Endothelial cell of umbilical vein (primary cell): Measurements from ENCODE around the gene ARHGEF33. TPM values are rescaled to one million over a fixed set of nuclear protein-coding genes. Genes with fewer than 3 reads are reported as not detected.

Experiments
- BruUV-seq: library from RNA; stranded (reverse); fragments of 400-500 nt; replicated peaks from 2 replicates; lab custom pipeline; 2021; lab: Mats Ljungman, UMichigan
- CTCF ChIA-PET: fragments of 300-600, 350-600 bp; sonication (Branson Sonifier 250); formaldehyde crosslinking; loops from one replicate; lab custom pipeline; 2021; ENCODE audit warnings: antibody characterized with exemption, inconsistent platforms; lab: Charles Lee
- POLR2A ChIA-PET: fragments of 300-600, 350-600 bp; sonication (Branson Sonifier 250); formaldehyde crosslinking; loops from one replicate; lab custom pipeline; 2021; ENCODE audit warnings: antibody characterized with exemption, inconsistent platforms; lab: Charles Lee
- DNase-seq: peaks from one replicate; pipeline ENCODE4 v3.0.0-alpha.2; 2011; ENCODE audit warnings: low read depth, low spot score
- FAIRE-seq: peaks from 2 replicates; lab custom pipeline; 2011; peaks lifted over from hg19 to GRCh38; lab: Jason Lieb, UNC
- H2AFZ ChIP-seq: 2 replicates; pipeline ENCODE4 v1.6.0; 2012; ENCODE audit warnings: low read depth, low read length, control low read depth, inconsistent platforms
- H3K27ac ChIP-seq: 2 replicates; pipeline ENCODE4 v1.5.1; 2011; ENCODE audit warnings: low read depth, mild to moderate bottlenecking, control low read depth, low read length, moderate library complexity; ENCODE audit not compliant: insufficient read depth
- H3K27me3 ChIP-seq, 2 experiments: 2 replicates each; pipeline versions ENCODE4 v1.6.0 to v1.6.1; 2011; ENCODE audit warnings: low read length in 2 of 2, mixed read lengths in 1 of 2; ENCODE audit not compliant: control insufficient read depth in 2 of 2, insufficient read depth in 2 of 2
- H3K36me3 ChIP-seq, 2 experiments: 2 replicates in 1 of 2; 3 replicates in 1 of 2; pipeline ENCODE4 v1.5.1; 2011; ENCODE audit warnings: low read length in 2 of 2, mild to moderate bottlenecking in 1 of 2, moderate library complexity in 1 of 2; ENCODE audit not compliant: control insufficient read depth in 2 of 2, insufficient read depth in 2 of 2; ENCODE audit errors: extremely low read depth in 1 of 2
- H3K4me1 ChIP-seq: 3 replicates; pipeline ENCODE4 v1.5.1; 2011; ENCODE audit warnings: mild to moderate bottlenecking, low read length; ENCODE audit not compliant: control insufficient read depth, insufficient read depth; ENCODE audit errors: extremely low read depth
- H3K4me2 ChIP-seq: 2 replicates; pipeline ENCODE4 v1.6.1; 2011; ENCODE audit warnings: low read length, control low read depth, mixed read lengths; ENCODE audit not compliant: insufficient read depth
- H3K4me3 ChIP-seq, 3 experiments: fragments of 200-600 bp in 1 of 3; sonication (generic), shearing (Covaris generic) in 1 of 3; replicated peaks in 1 of 3; 2 replicates each; pipeline ENCODE4 v1.5.1; 2011 to 2016; ENCODE audit warnings: control low read depth in 3 of 3, low read length in 3 of 3, mild to moderate bottlenecking in 2 of 3, inconsistent platforms in 1 of 3, low read depth in 1 of 3, moderate library complexity in 1 of 3; ENCODE audit not compliant: insufficient read depth in 1 of 3
- H3K79me2 ChIP-seq: 2 replicates; pipeline ENCODE4 v1.6.0; 2012; ENCODE audit warnings: low read length, inconsistent platforms; ENCODE audit not compliant: control insufficient read depth, insufficient read depth
- H3K9ac ChIP-seq: replicated peaks from 2 replicates; pipeline ENCODE3; 2011; ENCODE audit warnings: low read length, control low read depth; ENCODE audit not compliant: insufficient read depth; ENCODE audit errors: extremely low read depth
- H3K9me1 ChIP-seq: replicated peaks from 3 replicates; pipeline ENCODE4 v1.6.0; 2011; ENCODE audit warnings: mild to moderate bottlenecking, low read length; ENCODE audit not compliant: control insufficient read depth, insufficient read depth; ENCODE audit errors: extremely low read depth
- H3K9me3 ChIP-seq: replicated peaks from 2 replicates; pipeline ENCODE4 v1.5.1; 2012; ENCODE audit warnings: low read length, inconsistent platforms; ENCODE audit not compliant: control insufficient read depth, insufficient read depth
- H4K20me1 ChIP-seq: replicated peaks from 2 replicates; pipeline ENCODE3; 2011; ENCODE audit warnings: mild to moderate bottlenecking, low read length; ENCODE audit not compliant: control insufficient read depth, insufficient read depth; ENCODE audit errors: extremely low read depth
- EZH2 ChIP-seq: IDR thresholded peaks from 2 replicates; pipeline ENCODE4 v1.6.1; 2012; ENCODE audit warnings: borderline replicate concordance, low read depth, mild to moderate bottlenecking, moderate library complexity, low read length, inconsistent platforms; ENCODE audit not compliant: severe bottlenecking
- FOS ChIP-seq: IDR thresholded peaks from 2 replicates; pipeline ENCODE4 v1.6.1; 2011; ENCODE audit warnings: mild to moderate bottlenecking, low read length, moderate library complexity, borderline replicate concordance; ENCODE audit not compliant: insufficient read depth
- GATA2 ChIP-seq: IDR thresholded peaks from 2 replicates; pipeline ENCODE4 v1.7.0; 2011; ENCODE audit warnings: low read depth, mild to moderate bottlenecking, moderate library complexity, mixed read lengths, low read length; ENCODE audit not compliant: insufficient read length, insufficient read depth
- JUN ChIP-seq: IDR thresholded peaks from 2 replicates; pipeline ENCODE4 v1.6.1; 2011; ENCODE audit warnings: borderline replicate concordance, low read depth; ENCODE audit not compliant: insufficient read length, insufficient read depth
- MAX ChIP-seq: IDR thresholded peaks from 2 replicates; pipeline ENCODE4 v1.6.1; 2011; ENCODE audit not compliant: insufficient read depth, insufficient read length
- MYC ChIP-seq: IDR thresholded peaks from one replicate; pipeline ENCODE4 v1.6.1; 2011; ENCODE audit warnings: mild to moderate bottlenecking, low read depth, low read length
- POLR2A ChIP-seq: IDR thresholded peaks from 2 replicates; pipeline ENCODE4 v1.6.1; 2012; ENCODE audit warnings: low read depth, mild to moderate bottlenecking, control low read depth, low read length
- POLR2AphosphoS5 ChIP-seq: IDR thresholded peaks from 2 replicates; pipeline ENCODE4 v1.6.1; 2012; ENCODE audit warnings: low read depth, mild to moderate bottlenecking, control low read depth, low read length, moderate library complexity; ENCODE audit not compliant: insufficient read depth
- dilution Hi-C: fragments of 300-500 bp; cut with MboI; formaldehyde crosslinking; loops from one replicate; pipeline ENCODE4 v1.15.0; 2019; ENCODE audit warnings: low sequenced_read_pairs; ENCODE audit not compliant: extremely low pct_ligation_motif_present
- intact Hi-C: fragments of 100-400 bp; cut with micrococcal nuclease; formaldehyde crosslinking; loops from one replicate; pipeline ENCODE4 v1.10.0; 2022
- polyA plus RNA-seq, 4 experiments: library from polyadenylated mRNA; depleted of rRNA in 3 of 4; stranded (reverse) in 3 of 4; unstranded in 1 of 4; fragments of >200 nt; gene quantifications; 2 replicates each; pipeline versions ENCODE4 v1.2.1 to v1.2.3, GENCODE V29; 2011 to 2012; ENCODE audit warnings: missing spikeins in 1 of 4
- total RNA-seq: library from RNA; stranded (reverse); gene quantifications from 2 replicates; pipeline ENCODE4 v1.2.3, GENCODE V29; 2021
- TF ChIP-seq, protein P1 (sequence below), 2 donors: IDR thresholded peaks; 1 replicate in 1 of 2; 2 replicates in 1 of 2; pipeline ENCODE4 v1.5.1; 2011; ENCODE audit warnings: low read length in 2 of 2, mild to moderate bottlenecking in 2 of 2, moderate library complexity in 2 of 2, control low read depth in 1 of 2, inconsistent platforms in 1 of 2, low read depth in 1 of 2; ENCODE audit not compliant: insufficient read depth in 1 of 2; ENCODE audit errors: extremely low read depth in 1 of 2

The ARHGEF33 gene
- total and polyA plus RNA-seq, 2 donors (not counting 3 experiments of a cell fraction or from before 2014, with no cell fraction given) = 0.15 to 0.18 TPM

DNA sequence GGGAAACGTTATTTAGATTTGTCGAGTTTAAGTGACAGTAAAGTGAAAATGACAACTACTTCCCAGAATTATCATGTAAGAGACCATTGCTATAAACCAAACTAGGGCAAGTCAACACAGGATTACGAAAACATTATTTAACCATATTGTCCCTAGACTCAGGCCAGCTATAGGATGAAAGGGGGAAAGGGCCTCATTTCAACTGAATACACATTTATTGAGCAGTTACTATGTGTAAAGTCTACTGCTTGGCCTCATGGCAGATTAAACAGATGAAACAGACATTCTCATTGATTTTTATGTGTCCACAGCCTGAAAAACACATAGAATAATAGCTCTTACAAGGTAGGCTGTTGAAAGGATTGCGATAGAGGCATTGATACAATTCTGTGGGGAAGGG lies 32.7 kb downstream of the ARHGEF33 start:
- ChIA-PET POLR2A (no interaction called here), CTCF (no interaction called here)
- Histone ChIP-seq H3K27ac (no peak overlapping the region), H4K20me1 (no peaks in the 10 kb centered on the region), H3K27me3 (peaks cover 0 to 2% of the 10 kb centered on the region in 2 experiments), H2AFZ (no peak overlapping the region), H3K4me3 (no peak overlapping the region), H3K36me3 (no peaks in the 10 kb centered on the region), H3K9me1 (no peaks in the 10 kb centered on the region), H3K4me2 (no peak overlapping the region), H3K9me3 (no peaks in the 10 kb centered on the region), H3K9ac (no peak overlapping the region), H3K79me2 (no peaks in the 10 kb centered on the region), H3K4me1 (no peaks in the 10 kb centered on the region)
- BruUV-seq = no TSS peak
- DNase-seq = no peak
- intact Hi-C loops = no loop called here
- no peak for TF ChIP-seq MAX
- no peak for TF ChIP-seq FOS
- no peak for TF ChIP-seq POLR2A
- no peak for TF ChIP-seq EZH2
- no peak for TF ChIP-seq POLR2AphosphoS5
- no peak for TF ChIP-seq GATA2
- no peak for TF ChIP-seq MYC
- TF ChIP-seq JUN = no peak
- TF ChIP-seq, protein P1, sequence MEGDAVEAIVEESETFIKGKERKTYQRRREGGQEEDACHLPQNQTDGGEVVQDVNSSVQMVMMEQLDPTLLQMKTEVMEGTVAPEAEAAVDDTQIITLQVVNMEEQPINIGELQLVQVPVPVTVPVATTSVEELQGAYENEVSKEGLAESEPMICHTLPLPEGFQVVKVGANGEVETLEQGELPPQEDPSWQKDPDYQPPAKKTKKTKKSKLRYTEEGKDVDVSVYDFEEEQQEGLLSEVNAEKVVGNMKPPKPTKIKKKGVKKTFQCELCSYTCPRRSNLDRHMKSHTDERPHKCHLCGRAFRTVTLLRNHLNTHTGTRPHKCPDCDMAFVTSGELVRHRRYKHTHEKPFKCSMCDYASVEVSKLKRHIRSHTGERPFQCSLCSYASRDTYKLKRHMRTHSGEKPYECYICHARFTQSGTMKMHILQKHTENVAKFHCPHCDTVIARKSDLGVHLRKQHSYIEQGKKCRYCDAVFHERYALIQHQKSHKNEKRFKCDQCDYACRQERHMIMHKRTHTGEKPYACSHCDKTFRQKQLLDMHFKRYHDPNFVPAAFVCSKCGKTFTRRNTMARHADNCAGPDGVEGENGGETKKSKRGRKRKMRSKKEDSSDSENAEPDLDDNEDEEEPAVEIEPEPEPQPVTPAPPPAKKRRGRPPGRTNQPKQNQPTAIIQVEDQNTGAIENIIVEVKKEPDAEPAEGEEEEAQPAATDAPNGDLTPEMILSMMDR (IDR thresholded peaks at IDR 0.05; ENCODE audit: extremely low read depth in 1 of 2, insufficient read depth in 1 of 2, low read depth in 1 of 2, low read length in 2 of 2) = no peak
- no peak for FAIRE-seq
- dilution Hi-C loops = no loop called here
